Right renal pelvis (tissue), 4 donors: ENCODE measurements around the gene KLHL17. TPM values are rescaled to one million over a fixed set of nuclear protein-coding genes. Genes with fewer than 3 reads are reported as not detected.

Experiments used
- DNase-seq, 4 donors: peaks; one replicate each; pipeline ENCODE4 v3.0.0-alpha.2; 2013; ENCODE audit warnings: low read depth in 4 of 4, low spot score in 3 of 4, missing footprints in 1 of 4
- polyA plus RNA-seq, 4 donors: library from polyadenylated mRNA; unstranded; fragments of 120-200 nt; gene quantifications; one replicate each; pipeline ENCODE4 v1.2.1, GENCODE V29; 2013; ENCODE audit not compliant: insufficient read length in 4 of 4

The KLHL17 gene
- 10 to 100 TPM in 2 of 4 donors, 1 to 10 TPM in 2; 9.3 to 15.2 (median 11.3) TPM for polyA plus RNA-seq

DNA sequence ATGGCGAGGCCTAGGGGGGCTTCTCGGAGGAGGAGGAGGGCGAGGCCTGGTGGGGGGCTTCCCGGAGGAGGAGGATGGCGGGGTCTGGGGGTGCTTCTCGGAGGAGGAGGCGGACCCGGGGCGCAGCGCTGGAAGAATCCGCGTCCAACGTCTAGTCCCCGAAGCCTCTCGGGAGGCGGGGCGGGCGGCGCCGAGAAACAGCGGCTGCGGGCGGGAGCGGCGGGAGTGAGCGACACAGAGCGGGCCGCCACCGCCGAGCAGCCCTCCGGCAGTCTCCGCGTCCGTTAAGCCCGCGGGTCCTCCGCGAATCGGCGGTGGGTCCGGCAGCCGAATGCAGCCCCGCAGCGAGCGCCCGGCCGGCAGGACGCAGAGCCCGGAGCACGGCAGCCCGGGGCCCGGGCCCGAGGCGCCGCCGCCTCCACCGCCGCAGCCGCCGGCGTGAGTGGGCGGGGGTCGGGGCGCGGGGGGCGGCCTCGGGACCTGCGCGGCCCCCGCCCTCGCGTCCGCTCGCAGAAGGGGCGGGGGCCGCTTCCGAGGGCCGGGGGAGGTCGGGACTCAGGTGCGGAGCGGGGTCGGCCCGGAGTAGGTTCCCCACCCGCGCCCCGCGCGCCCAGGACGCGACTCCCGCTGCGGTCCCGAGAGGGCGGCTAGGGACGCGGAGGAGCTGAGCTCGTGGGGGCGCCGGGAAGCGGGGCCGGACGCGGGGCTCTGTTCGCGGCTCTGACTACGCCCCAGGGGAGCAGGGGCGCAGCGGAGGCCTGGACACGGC is at the start of gene KLHL17:
TSS of gene KLHL17 (plus strand) at position 222 of the 769 bp plus-strand sequence. CDS start at position 332, 110 bp downstream.
- DNase-seq = no peak

DNA sequence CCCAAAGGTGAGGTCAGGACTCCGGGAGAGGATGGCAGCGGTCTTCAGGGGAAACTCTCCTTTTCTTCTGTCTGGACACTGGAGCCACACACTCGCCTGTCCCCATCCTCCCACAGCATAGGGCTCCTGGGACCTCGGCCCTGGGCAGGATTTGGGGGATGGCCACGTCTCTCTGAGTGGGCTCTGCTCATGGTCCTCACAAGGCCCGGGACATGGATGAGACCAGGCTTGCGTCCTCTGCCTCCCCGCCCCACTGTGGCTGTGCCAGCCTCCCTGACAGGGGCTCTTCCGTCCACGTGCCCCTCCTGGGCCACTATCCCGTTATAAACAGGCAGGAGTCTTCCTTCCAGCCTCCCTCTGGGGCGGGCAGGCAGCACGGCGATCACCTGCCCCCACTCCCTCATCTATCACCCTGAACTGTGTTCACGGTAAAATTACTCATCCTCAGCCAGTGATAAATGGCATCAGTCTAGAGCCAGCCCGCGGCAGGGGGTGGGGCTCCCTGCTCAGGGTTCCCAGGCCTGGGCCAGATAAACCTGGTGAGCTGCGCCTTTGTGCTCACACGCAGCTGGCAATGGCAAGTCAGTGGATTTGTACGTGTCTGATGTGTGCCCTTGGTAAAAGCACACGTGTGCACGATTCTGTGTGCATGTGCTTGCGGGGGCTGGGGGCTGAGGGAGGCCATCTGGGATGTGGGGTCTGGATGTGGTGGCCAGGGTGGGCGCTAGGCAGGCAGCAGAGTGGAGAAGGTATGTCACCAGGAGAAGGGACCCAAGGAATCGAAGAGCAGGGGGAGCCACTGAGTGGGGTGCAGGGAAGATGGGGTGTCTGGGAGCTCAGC is 49.3 kb upstream of the KLHL17 start:
- DNase-seq = no peak

DNA sequence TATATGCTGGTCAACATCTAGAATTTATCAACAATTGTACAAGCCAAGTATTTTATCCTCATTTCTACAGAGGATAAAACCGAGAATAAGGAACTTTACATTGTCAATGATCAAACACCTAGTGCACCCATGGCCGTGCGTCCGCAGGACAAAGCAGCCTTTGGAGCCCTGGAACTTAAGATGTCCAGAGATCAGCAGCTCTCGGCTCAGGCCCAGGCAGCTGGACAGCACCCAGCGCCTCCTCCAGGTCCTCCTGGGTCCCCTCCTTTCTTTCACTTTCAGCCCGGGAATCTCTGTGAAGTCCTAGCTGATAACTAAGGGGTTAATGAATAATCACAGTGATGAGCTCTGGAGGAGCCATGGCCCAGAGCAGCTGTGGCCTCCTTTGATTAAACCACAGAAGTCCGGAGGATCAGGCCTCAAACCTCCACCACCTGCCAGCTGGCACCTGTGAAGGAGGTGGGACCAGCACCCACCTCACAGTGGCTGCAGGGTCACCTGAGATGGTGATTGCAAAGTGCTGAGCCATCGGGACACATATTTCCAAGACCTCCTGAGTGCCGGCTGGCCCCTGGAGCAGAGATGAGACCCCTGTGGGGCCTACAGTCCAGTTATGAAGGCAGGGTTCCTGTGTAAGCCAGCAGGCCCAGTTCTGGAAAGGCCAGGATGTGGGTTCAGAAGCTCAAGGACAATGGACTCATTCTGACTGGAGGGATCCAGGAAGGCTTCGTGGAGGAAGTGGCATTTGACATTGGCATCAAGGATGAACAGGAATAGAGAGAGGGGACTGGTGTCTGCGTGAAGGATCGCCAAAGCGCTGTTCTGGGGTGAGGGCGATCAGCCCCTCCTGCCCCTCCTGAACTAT is 48.3 kb upstream of the KLHL17 start:
- no peak for DNase-seq

DNA sequence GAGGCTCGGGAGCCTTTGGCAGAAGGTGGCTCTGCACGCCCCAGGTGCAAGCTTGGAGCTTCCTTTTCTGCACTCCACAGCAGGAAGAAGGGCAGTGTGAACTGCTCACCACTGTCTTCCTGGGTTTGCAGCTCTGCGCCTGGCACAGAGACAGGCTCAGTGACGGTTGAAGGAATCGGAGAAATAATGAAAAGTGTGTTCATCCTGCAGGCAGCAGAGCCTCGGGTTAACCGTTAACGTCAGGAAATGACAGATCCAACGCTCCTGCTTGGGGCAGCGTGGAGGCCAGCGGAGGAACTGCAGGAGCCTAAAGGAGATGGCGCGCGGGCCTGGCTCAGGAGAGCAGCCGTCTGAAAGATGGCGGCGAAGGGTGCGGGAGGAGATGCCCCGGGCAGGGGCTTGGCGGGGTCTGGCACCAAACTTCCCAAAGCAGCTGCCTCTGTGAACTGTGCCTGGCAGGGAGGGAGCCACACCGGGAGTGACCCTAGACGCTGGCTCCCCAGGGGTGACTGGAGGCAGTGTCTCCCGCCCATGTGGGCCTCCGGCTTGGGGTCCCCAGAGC is 47.6 kb upstream of the KLHL17 start:
- DNase-seq = no peak

DNA sequence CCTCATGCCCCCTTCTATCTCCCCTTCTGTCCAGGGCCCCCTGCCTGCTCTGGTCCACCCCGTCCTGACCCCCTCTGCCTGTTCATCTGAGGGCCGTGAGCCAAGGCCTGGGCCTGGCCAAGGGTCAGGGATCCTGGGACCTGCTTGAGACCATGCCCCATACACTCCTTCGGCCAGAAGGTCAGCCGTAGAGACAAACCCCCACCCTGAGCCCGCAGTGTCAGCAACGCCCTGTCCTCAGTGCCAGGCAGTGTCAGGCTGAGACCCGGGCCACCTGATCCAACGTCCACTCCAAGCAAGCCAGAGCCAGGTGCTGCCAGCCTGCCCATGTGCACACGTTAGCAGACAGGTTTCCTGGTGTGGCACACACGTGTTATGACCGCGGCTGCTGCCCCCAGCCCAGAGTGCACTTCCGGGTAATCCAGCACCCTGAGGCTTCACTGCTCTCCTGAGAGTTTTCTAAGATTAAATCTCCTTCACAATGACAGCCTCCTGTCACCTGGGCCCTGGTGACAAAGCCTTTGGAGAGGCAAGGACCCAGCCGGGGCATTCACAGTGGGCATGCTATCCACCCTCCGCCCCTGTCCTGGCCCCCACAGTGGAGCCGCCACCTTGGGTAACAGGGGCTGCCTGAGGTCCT is 46.8 kb upstream of the KLHL17 start:
- DNase-seq = no peak

DNA sequence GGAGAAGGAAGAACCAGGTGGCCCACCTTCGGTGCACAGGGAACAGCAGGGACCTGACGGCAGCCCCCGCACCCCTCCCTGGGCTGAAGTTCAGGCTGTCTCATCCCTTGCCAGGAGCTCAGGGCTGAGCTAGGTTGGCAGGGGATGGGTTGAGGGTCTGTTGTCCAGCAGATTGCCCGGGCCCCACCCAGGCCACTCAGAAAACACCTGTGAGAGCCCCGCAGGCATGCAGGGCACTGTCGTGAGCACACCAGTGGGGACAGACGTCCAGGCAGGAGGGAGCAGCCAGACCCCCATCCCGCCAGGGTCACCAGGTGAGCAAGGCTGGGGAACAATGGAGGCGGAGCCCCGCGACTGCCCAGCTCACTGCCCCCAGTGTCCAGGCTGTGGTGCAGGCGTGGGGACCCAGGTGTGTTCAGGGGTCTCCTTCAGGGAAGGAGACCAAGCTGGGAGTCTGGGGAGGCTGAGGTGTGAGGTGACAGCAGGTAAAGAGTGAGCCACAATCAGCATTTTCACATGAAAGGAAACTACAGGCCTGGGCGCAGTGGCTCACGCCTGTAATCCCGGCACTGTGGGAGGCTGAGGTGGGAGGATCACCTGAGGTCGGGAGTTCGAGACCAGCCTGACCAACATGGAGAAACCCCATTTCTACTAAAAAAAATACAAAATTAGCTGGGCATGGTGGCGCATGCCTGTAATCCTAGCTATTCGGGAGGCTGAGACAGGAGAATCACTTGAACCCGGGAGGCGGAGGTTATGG is 46.1 kb upstream of the KLHL17 start:
- no peak for DNase-seq

DNA sequence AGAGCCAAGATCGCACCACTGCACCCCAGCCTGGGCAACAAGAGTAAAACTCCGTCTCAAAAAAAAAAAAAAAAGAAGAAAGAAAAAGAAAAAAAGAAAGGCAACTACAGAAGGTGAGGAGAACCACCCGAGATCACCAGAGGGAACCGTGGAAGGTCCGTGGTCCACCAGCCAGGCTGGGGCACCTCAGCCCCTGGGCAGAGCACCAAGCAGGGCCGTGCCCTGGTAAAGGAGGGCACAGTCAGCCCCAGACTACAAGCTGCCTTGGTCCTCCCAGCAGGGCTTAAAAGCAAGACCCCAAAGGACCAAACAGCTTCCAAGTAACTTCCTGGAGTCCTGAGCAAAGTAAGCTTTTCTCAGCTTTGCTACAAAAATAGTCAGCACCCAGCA is 45.5 kb upstream of the KLHL17 start:
- no peak for DNase-seq

DNA sequence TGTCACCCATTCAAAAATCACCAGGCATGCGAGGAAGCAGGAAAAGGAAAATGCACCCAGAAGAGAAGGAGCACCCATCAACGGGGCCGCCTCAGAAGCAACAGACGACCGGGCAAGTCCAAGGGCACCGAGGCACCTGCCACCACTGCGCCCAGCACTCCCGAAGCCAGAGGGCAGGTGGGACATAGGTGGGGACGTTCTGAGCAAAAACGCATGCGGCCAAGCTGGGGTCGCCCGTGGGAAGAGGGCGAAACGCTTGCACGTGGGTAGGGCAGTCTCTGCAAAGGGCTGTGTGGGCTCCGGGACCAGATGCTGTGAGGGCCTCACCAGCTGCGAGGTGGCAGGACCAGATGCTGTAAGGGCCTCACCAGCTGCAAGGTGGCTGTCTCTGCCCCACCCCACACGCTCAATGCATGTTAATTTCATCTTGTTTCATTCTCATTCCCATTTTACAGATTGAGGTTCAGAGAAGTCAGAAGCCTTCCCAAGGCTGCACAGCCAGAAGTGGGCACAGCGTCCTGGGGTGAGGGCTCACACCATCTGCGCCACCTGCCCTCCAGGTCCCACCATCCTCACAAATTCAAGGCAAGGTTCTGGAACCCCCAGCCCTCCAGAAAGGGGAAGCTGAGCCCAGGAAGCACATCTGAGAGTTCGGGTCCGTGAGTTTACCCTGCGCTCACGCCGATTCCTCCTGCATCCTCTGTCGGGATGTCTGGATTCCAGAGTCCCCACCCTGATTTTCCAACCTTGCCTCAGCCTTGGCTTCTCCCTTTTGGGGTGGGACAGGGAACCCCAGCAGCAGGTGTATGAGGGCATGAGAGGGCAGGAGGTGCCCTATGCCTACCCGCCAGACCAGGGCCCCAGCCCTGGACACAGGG is 44.9 kb upstream of the KLHL17 start:
- no peak for DNase-seq

DNA sequence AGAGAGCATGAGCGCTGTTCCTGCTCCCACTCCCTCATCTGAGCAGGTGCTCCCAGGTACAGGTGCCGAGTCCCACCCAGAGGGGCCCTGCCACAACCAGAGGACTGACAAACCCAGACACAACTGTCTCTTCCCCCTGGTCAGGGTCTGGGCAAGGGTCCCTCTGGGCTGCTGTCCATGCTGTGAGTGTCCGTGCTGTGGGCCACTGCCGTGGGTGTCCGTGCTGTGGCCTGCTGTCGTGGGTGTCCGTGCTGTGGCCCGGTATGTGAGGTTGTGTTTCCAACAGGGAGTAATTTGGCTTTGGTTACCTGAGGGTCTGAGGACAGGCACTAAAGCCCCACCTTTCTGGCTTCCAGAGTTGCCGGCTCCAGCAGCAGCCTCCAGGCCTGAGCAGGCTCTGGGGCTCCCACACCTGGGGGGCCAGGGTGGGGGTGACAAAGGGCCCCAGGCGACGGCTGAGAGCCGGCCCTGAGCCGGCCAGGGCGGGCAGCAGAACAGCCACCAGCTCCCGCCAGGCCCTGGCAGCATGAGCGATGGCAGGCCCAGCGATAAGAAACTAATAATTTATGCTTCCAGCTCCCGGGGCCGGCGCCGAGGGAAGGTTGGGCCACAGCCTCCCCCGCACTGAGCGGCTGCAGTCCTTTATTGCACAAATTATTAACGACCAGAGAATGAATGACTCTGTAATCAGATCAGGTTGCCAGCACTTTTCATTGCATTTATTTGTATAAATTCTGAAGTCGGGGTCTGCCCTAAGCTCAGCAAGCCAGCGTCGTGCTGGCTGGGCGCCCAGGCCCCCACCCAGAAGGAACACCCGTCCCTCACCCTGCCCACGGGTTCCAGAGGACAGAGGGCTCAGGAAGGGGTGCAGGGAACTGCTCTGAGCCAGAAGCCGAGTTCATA is 44.0 kb upstream of the KLHL17 start:
- DNase-seq = no peak

DNA sequence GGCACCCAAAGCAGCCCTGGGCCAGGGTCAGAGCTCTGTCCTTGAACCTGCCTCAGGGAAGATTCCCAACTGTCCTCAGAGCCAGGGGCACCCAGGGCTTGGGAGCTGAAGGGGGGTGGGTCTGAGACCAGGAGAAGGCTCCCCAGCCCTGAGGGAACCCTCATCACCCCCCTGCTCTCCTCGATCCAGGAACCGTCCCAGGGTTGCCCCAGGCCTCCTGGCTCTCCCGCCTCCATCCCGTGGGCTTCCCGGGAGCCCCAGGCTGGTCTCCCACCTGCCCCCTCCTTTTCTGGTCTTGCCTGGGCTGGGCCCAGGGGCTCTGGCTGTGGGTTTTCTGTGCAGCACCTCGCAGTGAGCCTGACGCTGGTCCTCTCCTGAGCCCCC is 43.3 kb upstream of the KLHL17 start:
- DNase-seq = no peak

DNA sequence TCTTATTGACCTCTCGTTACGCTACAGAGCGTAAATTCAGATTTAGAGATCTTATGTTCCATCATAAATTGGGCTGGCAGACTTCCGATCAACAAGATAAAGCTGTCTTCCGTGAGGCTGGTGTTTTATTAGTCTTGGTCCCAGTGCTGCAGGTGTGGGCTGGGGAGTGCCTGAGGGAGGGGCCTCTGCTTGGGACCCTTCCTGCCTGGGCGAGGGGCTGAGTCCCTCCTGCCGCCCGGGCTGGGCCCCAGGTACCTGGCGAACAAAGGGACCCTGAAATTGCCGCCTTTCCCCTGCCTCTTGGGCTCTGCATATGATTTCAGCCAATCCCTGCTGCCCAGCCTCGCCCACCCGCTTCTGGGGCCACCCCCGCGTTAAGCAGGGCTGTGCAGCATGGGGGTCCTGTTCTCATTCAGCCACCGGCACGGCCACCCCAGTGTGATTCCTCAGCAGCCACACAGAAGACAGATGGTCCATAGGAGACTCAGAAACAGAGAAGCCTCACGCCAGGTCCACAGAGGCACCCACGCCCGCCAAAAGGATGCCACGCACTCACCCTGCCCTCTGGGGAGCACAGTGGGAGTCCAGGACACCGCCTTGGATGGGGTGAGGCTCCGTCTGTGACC is 42.8 kb upstream of the KLHL17 start:
- DNase-seq = no peak

DNA sequence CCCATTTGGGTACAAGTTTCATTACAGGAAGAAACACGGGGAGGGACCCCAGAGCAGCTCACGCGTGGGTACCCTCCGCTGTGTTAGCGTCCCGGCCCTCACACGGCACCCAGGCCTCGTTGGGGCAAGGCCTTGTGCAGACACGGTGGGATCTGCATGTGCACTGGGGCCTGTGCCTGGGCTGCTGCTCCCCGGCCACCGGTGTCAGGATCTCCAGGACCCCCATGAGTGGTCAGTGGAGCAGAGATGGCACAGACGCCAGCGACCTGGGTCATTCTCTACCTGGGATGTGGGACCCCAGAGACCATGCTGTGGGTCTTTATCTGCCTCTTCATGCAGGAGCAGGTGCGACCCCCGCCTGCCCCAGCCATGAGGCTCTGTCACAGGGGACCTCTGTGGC is 42.0 kb upstream of the KLHL17 start:
- DNase-seq = no peak

DNA sequence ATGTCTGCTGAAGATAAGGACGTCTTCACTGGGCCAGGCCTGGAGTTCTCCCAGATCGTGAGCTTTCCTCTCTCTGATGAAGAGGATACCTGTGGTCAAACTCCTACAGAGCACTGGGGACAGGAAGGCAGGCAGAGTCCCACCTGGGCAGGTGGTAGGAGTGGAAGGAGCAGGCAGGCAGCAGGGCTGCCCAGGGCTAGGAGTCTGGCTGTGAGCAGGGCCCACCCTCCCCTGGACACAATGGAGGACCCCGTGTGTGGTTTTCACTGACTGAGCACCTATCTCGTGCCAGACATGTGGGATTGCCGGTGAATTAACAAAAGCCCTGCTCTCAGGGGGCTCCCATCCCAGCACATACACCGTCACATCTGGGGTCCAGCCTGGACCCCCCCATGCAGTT is 41.5 kb upstream of the KLHL17 start:
- no peak for DNase-seq

DNA sequence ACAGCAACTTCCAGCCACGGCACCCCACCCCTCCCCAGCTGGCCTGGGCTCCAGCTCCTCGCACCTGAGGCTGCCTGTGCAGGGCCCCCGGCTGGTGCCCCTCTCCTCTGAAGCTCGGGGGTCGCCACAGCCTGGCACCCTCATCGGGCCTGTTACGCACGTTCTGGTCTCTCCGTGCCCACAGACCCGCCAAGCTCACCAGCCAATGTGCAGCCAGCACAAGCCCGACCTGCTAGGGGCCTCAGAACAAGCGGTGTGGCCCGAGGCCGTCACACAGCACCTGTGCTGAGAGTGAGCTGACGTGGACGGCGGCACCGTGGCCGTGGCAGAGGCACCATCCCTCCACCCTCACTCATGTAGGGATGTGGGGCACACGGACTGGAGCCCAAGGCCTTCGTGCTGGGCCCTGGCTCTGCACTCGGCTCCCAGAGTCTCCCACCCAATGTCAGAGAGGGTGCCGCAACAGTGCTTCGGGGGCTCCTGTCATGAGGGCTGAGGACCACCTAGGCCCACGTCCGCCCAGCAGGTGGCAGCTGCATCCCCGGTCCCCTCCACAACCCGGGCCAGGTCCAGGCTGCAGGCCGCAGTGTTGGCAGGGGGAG is 41.0 kb upstream of the KLHL17 start:
- DNase-seq = no peak

DNA sequence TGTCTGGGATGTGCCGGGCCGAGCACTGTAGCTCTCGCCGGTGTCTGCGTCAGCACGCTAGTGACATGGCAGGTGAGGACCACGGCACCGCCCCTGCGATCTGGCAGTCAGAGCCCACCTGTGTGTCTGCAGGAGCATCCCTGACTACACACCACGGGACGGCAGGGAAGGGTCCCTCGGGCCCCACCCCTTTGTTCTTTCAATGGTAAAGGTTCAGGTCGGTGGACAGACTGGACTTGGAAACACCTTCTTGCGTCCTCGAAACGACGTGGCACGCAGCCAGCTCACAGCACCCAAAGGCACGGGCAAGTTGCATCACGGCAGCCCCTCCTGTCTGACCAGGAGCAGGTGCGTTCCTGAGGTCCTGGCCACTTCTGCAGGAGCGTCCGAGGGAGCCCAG is 40.4 kb upstream of the KLHL17 start:
- DNase-seq = no peak

DNA sequence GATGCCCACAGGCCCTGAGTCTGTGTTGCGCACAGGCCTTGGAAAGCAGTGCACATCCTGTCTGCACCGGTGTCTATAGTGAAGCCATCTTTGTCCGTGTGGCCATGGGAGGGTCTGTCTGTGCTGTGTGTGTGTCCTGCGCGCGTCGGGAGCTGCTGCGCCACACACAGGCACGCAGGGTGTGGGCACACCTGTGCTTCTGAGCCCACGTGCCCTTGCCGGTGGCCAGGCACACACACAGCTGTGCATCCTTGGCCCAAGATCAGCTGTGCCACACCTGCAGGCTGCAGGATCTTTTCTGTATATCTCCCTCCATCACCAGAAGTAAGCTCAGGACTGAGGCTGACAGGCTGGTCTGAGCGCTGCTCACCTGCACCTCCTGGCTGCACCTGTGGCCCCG is 39.9 kb upstream of the KLHL17 start:
- DNase-seq = no peak
